Measurements from ENCODE around the gene IKZF3.
"Not testable (repeated sequence)": the region's sequence is repeated elsewhere in the genome, so short reads cannot be mapped to it uniquely, and the experiment has no call there.

IKZF3 gene

GRCh38 chr17:39714234-39714633 lies 149.9 kb downstream of the IKZF3 start:
- DNase-seq = no peak

GRCh38 chr17:39711851-39712250 lies 152.3 kb downstream of the IKZF3 start:
- DNase-seq = no peak

GRCh38 chr17:39711071-39711470 lies 153.0 kb downstream of the IKZF3 start:
- DNase-seq = not testable (repeated sequence)

GRCh38 chr17:39709998-39710964 lies 153.8 kb downstream of the IKZF3 start:
- DNase-seq = no peak

- DNase-seq = no peak
These were observed 154.7 kb downstream of the IKZF3 start for GRCh38 chr17:39709319-39709997.

All from NCI-H2081 (cell line).